GM19372 (cell line): ENCODE data around the gene CALR3.
"Not testable (repeated sequence)": the region's sequence is repeated elsewhere in the genome, so short reads cannot be mapped to it uniquely, and the experiment has no call there.

Experiments
- ATAC-seq: cut with Tn5 transposase; IDR thresholded peaks from one replicate; pipeline ENCODE4 v1.9.1; 2021; ENCODE audit warnings: mild to moderate bottlenecking, low read depth, moderate library complexity; ENCODE audit not compliant: unreplicated experiment

The CALR3 gene

DNA sequence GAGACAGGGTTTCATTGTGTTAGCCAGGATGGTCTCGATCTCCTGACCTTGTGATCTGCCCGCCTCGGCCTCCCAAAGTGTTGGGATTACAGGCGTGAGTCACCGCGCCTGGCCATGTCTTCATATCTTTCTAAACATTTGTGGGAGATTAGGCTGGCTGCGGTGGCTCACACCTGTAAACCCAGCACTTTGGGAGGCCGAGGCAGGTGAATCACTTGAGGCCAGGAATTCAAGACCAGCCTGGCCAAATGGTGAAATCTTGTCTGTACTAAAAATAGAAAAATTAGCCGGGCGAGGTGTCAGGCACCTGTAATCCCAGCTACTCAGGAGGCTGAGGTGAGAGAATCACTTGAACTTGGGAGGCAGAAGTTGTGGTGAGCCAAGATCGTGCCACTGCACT, 10.2 kb upstream of the CALR3 start:
- not testable (repeated sequence) for ATAC-seq

- ATAC-seq, result no peak
Measured at GRCh38 chr19:16504271-16504670, 8.3 kb upstream of the CALR3 start.

DNA sequence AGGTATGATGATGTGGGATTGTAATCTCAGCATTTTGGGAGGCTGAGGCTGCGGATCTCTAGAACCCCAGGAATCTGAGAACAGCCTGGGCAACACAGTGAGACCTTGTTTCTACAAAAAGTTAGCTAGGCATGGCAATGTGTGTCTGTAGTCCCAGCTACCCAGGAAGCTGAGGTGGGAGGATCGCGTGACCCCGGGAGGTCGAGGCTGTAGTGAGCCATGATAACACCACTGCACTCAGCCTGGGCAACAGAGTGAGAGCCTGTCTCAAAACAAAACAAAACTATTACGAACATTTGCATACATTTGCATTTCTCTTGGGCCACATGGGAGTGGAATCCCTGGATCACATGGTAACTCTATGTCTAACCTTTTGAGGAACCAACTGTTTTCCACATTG, 1.9 kb upstream of the CALR3 start:
- no peak for ATAC-seq

DNA sequence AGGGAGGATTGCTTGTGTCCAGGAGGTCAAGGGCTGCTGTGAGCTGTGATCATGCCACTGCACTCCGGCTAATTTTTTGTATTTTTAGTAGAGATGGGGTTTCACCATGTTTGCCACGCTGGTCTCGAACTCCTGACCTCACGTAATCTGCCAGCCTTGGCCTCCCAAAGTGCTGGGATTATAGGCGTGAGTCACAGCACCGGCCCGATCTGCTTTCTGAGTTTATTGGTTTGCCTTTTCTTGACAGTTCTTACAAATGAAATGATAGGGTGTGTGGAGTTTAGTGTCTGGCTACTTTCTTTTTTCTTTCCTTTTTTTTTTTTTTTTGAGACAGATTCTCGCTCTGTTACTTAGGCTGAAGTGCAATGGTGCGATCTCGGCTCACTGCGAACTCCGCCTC, 1.1 kb upstream of the CALR3 start:
- no peak for ATAC-seq

- no peak for ATAC-seq
Measured at GRCh38 chr19:16496613-16496983, 631 bp upstream of the CALR3 start.

DNA sequence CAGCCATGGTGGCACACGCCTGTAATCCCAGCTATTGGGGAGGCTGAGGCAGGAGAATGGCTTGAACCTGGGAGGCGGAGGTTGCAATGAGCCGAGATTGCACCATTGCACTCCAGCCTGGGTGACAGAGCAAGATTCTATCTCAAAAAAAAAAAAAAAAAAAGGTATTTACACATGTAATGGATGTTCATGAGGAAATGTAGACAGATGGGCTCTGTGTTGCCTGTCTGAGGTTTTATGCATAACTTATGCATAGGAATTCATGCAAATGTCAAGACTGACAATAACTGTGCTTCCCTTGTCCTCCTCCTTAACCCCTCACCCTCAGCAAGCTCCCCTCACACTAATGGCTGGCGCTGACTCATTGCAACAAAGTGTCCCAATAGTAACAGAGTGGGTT, 9.5 kb downstream of the CALR3 start:
- not testable (repeated sequence) for ATAC-seq

DNA sequence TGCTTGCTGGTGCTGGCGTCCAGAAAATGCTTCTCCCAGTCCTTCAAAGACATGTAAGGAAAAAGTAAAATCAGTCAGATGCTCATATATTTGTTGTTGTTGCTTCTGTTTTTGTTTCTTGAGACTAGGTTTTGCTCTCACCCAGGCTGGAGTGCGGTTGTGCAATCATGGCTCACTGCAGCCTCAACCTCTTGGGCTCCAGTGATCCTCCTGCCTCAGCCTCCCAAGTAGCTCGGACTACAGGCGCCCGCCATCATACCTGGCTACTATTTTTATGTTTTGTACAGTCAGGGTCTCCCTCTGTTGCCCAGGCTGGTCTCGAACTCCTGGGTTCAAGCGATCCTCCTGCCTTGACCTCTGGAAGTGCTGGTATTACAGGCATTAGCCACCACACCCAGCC, 13.2 kb downstream of the CALR3 start:
- no peak for ATAC-seq

DNA sequence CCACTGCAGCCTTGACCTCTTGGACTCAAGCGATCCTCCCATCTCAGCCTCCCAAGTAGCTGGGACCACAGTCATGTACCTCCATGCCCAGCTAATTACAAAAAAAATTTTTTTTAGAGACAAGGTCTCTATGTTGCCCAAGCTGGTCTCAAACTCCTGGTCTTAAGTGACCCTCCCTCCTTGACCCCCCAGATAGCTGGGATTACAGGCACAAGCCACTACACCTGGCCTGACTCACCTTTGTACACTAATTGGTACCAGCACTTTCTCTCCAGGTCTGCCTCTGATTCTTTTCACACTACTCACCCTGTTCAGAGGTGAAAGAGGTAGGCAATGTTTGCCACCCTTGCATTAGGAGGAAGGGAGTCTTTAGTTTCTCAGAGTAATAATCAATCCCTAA, 18.7 kb downstream of the CALR3 start:
- no peak for ATAC-seq

GRCh38 chr19:16476401-16476800, 19.6 kb downstream of the CALR3 start:
- no peak for ATAC-seq

DNA sequence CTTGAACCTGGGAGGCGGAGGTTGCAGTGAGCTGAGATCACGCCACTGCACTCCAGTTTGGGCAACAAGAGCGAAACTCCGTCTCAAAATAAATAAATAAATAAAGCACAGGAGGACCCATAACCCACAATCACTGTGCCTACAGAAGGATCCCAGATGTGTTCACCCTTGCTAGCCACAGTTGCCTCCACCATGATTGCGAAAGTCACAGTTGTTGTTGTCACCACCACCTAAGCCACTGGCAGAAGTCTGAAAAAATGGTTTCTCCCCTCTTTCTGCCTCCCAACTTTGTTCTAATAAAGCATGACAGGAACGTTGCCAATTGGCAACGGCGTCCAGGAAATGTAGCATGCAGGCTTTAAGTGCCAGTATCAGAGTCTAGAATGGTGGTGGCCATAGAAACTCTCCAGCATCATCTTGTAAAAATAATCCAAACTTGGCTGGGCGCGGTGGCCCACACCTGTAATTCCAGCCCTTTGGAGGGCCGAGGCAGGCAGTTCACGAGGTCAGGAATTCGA, 22.0 kb downstream of the CALR3 start:
- no peak for ATAC-seq

DNA sequence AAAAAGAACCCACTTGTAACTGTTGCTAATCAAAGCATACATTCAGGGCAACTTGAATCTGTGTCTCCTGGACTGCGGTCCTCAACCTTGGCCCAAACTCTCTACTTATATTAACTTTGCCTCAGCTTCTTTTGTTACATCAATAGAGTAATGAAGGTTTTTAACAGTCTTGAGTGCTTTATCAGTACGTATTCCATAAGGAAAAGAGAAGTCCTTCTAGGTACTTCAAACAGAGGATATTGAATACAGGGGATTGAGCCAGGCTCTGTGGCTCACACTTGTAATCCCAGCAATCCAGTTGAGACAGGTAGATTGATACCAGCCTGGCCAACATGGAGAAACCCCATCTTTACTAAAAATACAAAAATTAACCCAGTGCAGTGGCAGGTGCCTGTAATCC, 23.0 kb downstream of the CALR3 start:
- no peak for ATAC-seq

GRCh38 chr19:16472559-16472899, 23.4 kb downstream of the CALR3 start:
- ATAC-seq, result not testable (repeated sequence)

DNA sequence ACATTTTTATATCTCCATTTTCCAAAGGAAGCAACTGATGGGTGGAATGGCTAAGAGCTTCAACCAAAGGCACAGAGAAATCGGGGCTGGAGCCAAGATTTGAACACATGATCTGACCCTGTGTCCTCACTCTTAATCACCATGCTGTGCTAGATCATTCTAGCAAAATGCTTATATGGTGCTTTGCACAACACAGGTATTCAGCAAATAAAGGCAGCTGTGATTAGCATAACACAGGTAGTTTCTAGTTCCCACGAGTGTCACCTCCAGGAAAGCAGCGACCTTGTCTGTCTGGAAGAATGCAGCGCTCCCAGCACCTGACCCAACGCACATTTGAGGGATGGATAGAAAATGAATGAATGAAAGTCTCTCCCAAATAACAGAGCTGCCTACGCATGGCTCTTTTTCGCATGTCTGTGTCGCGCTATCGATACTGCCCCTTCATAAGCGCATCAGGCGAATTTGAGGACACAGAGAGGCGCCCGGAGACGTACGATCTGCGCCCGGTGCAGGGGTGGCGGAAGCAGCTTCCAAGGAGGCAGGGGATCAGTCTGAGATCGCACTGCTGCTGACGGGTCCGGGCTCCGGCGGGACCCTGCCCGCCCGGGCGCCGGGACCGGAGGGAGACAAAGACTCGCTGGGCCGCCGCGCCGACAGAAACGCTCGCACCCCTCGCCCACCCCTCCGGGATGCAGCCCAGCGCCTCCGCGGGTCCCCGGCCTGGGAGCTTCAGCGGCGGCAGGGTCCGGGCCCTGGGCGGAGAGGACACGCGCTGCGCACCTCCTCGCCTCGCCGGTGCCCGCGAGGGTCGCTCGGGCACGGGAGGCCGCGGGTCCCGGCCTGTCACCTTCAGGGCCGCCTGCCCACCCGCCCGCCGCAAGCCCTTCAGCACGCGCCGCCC, 24.8 kb downstream of the CALR3 start:
- ATAC-seq, result peak; percentile 11

- ATAC-seq, result no peak
Measured at GRCh38 chr19:16470541-16470910, 25.4 kb downstream of the CALR3 start.

DNA sequence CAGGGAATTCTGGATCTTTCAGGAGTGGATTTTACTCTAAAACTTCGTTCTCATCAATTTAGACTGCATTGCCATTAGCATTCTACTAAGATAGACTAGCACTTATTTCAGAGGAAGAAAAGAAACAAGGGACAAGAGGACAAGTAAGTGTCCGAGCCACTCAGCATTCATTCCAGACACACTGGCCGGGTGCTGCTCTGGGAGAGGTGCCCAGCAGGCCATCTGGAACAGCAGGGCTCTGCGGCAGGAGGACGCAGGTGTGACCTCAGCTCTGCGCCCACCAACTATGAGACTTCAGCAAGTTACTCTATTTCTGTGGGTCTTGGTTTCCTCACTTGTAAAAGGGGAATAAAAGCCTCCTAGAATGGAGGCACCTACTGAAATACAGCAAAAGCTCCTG, 28.4 kb downstream of the CALR3 start:
- ATAC-seq, result no peak

- not testable (repeated sequence) for ATAC-seq
Measured at GRCh38 chr19:16466802-16467427, 29.1 kb downstream of the CALR3 start.

- no peak for ATAC-seq
Measured at GRCh38 chr19:16465239-16465638, 30.7 kb downstream of the CALR3 start.

DNA sequence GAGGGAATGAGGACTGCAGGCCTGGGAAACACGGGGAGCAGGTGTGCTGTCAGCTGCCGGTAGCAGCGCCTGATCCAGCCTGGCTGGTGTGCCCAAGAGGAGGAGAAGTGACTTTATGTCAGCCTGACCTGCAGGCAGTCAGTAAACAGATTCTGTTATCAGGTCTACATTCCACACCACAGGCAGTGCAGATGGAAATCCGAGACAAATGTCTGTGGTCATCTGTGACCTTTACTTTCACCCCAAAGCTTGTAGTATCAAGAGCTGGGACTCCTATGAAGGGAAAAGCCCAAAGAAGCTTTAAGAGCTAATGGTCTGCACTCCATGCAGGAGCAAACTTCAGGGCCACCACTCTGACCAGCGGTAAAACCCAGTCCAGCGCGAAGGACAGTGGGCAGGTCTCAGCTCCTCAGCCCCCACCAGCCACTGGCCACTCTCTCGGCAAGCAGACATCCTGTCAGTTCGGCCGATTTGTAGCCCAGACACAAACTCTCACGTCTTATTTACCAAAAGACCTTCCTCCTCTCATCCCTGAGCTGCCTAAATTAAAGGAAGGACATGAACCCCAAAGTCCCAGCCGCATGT, 31.9 kb downstream of the CALR3 start:
- no peak for ATAC-seq

DNA sequence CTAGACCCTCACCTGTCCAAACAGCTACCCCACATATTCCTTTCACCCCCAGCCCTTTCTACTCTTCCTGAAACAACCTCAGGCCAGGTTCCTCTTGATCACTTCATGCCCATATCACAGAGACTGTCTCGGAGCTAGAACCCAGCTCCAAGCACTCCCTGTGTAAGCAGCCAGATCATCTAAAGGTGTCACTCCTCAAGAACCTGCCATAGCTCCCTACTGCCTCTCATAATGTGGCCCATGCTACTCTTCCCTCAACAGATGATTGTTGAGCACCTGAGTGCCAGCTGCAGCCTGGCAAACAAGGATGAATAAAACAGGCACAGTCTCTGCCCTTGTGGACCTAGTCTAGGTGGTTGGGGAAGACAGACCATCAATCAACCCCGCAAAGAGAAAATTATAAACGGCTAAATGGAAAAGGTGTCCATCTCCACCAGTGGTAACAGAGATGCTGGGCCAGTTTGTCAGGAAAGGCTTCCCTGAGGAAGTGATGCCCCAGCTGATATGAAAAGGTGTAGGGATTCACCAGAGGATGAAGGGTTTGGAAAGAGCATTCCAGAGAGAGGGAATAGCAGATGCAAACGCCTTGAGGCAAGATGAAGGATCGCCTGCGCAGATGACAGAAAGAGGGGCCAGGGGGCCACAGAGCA, 32.5 kb downstream of the CALR3 start:
- ATAC-seq, result no peak

DNA sequence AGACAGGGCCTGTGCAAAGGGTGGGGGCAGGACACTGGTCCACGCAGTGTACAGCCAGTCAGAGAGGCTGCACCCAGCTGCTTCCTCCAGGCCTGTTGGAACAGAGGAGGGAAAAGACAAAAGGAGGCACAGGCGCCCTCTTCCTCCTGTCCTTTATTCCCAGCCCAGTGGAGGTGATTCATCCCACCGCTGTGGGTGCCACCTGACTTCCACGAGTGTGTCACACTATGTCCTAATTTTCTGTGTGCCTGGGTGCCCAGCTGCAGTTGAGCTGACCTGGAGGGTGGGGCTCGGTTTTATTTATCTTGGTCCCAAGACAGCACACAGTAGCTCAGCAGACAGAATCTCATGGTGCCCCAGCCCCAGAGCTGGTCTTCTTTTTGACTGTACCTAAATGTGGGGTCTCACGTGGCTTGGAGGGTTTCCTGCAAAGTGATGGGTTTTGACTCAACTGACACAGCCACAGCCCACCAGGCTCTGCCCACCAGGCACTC, 33.2 kb downstream of the CALR3 start:
- no peak for ATAC-seq

DNA sequence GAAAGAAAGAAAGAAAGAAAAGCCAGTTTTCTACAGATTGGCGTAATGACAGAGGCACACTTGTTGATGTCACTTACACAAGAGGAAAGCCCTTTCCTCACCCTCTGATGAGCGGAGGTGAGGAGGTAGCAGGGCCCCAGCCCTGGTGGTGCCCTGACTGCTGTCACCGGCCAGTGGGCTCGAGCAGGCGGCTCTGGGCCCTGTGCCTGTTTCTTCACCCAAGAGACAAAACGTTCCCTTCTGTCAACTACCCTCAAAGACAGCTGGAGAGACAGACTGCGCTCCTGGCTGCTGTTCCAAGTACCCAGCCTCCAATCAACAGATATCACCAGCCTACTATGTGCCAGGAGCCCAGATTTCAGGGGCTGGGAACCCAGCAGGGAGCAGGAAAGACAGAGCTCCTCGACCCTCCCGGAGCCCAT, 34.3 kb downstream of the CALR3 start:
- no peak for ATAC-seq
